K562 (cell line): Measurements from ENCODE around the gene TAS2R4. TPM values are rescaled to one million over a fixed set of nuclear protein-coding genes. Genes with fewer than 3 reads are reported as not detected.

ENCODE experiments used
- BDP1 ChIP-seq: IDR thresholded peaks from 3 replicates; pipeline ENCODE4 v1.6.1; 2011; ENCODE audit not compliant: insufficient read length, insufficient read depth
- BRD9 ChIP-seq: fragments of 450-650 bp; IDR thresholded peaks from 2 replicates; pipeline ENCODE4 v1.6.1; 2018; ENCODE audit warnings: low read depth; ENCODE audit not compliant: partially characterized antibody
- FOXJ2 ChIP-seq: fragments of 200-800 bp; sonication (Bioruptor generic); IDR thresholded peaks from 2 replicates; pipeline ENCODE4 v1.6.1; 2016; ENCODE audit warnings: missing genetic modification characterization, missing compliant biosample characterization
- KDM2B ChIP-seq: fragments of 250-450 bp; sonication (Bioruptor Pico); IDR thresholded peaks from 2 replicates; pipeline ENCODE4 v1.8.0; 2021; ENCODE audit warnings: mild to moderate bottlenecking, moderate library complexity
- MED1 ChIP-seq: sonication (generic); formaldehyde crosslinking; IDR thresholded peaks from 2 replicates; pipeline ENCODE4 v1.8.1; 2023; ENCODE audit warnings: missing genetic modification reagents, borderline replicate concordance
- PTBP1 ChIP-seq: fragments of 200-400 bp; formaldehyde crosslinking; IDR thresholded peaks from 2 replicates; pipeline ENCODE4 v1.6.1; 2017; ENCODE audit warnings: low read depth, low read length
- STAT5A ChIP-seq: IDR thresholded peaks from 2 replicates; pipeline ENCODE4 v1.6.1; 2012; ENCODE audit warnings: low read length, inconsistent platforms, borderline replicate concordance
- ZBTB7A ChIP-seq: IDR thresholded peaks from 2 replicates; pipeline ENCODE4 v1.6.1; 2011; ENCODE audit warnings: low read depth, mild to moderate bottlenecking, low read length, moderate library complexity, borderline replicate concordance; ENCODE audit not compliant: control insufficient read depth
- ZNF398 ChIP-seq: fragments of 250-450 bp; sonication (Bioruptor Pico); IDR thresholded peaks from 2 replicates; pipeline ENCODE4 v1.8.0; 2021; ENCODE audit warnings: moderate library complexity, mild to moderate bottlenecking, inconsistent platforms
- ZZZ3 ChIP-seq: fragments of 450-650 bp; IDR thresholded peaks from 2 replicates; pipeline ENCODE4 v1.6.1; 2016; ENCODE audit warnings: antibody characterized with exemption, mild to moderate bottlenecking, moderate library complexity
- polyA plus RNA-seq, 8 experiments: library from polyadenylated mRNA; depleted of rRNA in 4 of 8; stranded (reverse) in 5 of 8; unstranded in 3 of 8; fragments of >200 nt; fragmentation: Nextera tagmentation in 2 of 8; fragmentation: Illumina TruSeq in 1 of 8; extraction: Ambion mirVana in 2 of 8; extraction: Trizol in 1 of 8; gene quantifications; 2 replicates each; pipeline versions ENCODE4 v1.2.1 to v1.2.3, GENCODE V29; 2011 to 2014; ENCODE audit warnings: inconsistent platforms in 1 of 8, missing spikeins in 1 of 8
- total RNA-seq, 7 experiments: library from RNA; depleted of rRNA in 6 of 7; stranded (reverse); fragments of >200 nt in 6 of 7; fragmentation: Illumina TruSeq in 2 of 7; extraction: Trizol in 2 of 7; gene quantifications; 2 replicates each; pipeline versions ENCODE4 v1.2.1 to v1.2.3, GENCODE V29; 2011 to 2021; ENCODE audit warnings: low replicate concordance in 1 of 7
- TF ChIP-seq, protein P1 (sequence below): sonication (generic); formaldehyde crosslinking; IDR thresholded peaks from 2 replicates; pipeline ENCODE4 v1.8.0; 2023; ENCODE audit warnings: mild to moderate bottlenecking, missing genetic modification reagents
- TF ChIP-seq, protein P2 (sequence below): sonication (generic); formaldehyde crosslinking; IDR thresholded peaks from 2 replicates; pipeline ENCODE4 v1.5.0; 2020; ENCODE audit warnings: missing genetic modification reagents
- TF ChIP-seq, protein P3 (sequence below): IDR thresholded peaks from 2 replicates; pipeline ENCODE4 v1.6.1; 2014; ENCODE audit warnings: antibody characterized with exemption

Gene TAS2R4
- total and polyA plus RNA-seq, 9 of the 15 experiments (the other 6 are each of a cell fraction or from before 2014, with no cell fraction given) = 0.04 to 2.1 (median 0.68) TPM

DNA sequence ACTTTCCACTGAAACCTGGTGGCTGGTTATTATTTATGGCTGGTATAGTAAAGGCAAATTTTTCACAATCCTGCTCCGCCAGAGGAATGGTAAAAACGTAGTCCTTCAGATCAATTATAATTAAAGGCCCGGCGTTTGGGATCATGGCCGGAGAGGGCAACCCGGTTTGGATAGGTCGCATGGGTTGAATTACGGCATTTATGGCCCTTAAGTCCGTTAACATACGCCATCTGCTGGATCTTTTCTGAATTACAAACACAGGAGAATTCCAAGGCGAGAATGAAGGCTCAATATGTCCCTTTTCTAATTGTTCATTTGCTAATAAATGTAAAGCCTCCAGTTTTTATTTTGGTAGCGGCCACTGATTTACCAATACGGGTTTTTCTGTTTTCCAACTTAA lies 23.8 kb upstream of the TAS2R4 start (continued):
- TF ChIP-seq, protein P1, sequence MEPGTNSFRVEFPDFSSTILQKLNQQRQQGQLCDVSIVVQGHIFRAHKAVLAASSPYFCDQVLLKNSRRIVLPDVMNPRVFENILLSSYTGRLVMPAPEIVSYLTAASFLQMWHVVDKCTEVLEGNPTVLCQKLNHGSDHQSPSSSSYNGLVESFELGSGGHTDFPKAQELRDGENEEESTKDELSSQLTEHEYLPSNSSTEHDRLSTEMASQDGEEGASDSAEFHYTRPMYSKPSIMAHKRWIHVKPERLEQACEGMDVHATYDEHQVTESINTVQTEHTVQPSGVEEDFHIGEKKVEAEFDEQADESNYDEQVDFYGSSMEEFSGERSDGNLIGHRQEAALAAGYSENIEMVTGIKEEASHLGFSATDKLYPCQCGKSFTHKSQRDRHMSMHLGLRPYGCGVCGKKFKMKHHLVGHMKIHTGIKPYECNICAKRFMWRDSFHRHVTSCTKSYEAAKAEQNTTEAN (CRISPR knock-in tag) = no peak
- TF ChIP-seq FOXJ2 (tag) (no peak), BRD9 (no peak), BDP1 (no peak), ZNF398 (no peak), KDM2B (no peak), ZZZ3 (no peak), MED1 (CRISPR knock-in tag) (no peak), PTBP1 (no peak), STAT5A (no peak), ZBTB7A (no peak)
- TF ChIP-seq, protein P2, sequence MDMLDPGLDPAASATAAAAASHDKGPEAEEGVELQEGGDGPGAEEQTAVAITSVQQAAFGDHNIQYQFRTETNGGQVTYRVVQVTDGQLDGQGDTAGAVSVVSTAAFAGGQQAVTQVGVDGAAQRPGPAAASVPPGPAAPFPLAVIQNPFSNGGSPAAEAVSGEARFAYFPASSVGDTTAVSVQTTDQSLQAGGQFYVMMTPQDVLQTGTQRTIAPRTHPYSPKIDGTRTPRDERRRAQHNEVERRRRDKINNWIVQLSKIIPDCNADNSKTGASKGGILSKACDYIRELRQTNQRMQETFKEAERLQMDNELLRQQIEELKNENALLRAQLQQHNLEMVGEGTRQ (CRISPR knock-in tag) = no peak
- TF ChIP-seq, protein P3, sequence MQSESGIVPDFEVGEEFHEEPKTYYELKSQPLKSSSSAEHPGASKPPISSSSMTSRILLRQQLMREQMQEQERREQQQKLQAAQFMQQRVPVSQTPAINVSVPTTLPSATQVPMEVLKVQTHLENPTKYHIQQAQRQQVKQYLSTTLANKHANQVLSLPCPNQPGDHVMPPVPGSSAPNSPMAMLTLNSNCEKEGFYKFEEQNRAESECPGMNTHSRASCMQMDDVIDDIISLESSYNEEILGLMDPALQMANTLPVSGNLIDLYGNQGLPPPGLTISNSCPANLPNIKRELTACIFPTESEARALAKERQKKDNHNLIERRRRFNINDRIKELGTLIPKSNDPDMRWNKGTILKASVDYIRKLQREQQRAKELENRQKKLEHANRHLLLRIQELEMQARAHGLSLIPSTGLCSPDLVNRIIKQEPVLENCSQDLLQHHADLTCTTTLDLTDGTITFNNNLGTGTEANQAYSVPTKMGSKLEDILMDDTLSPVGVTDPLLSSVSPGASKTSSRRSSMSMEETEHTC = no peak
